ENCODE measurements around the gene PHKA1. TPM values are rescaled to one million over a fixed set of nuclear protein-coding genes. Genes with fewer than 3 reads are reported as not detected.
"Not testable (repeated sequence)": the region's sequence is repeated elsewhere in the genome, so short reads cannot be mapped to it uniquely, and the experiment has no call there.

The PHKA1 gene
- 15.5 and 17.2 TPM in 2 replicates for total RNA-seq (2021)
- Bru-seq, nascent RNA = percentile 60 among the genes with signal in this experiment
- percentile 54 among the genes with signal in this experiment for BruChase-seq, experiment 1, labeled RNA remaining after a 2-hour chase
- percentile 57 among the genes with signal in this experiment for BruChase-seq, experiment 2, labeled RNA remaining after a 6-hour chase
- long read RNA-seq, full-length matches to known transcripts = 9 of 18 reads
- long read RNA-seq, partial matches to known transcripts = 4 of 18 reads
- long read RNA-seq, other reads (novel, unspliced or antisense) = 5 of 18 reads

- H3F3A ChIP-seq (ENCODE audit: insufficient read depth, low read depth); H3K36me3 ChIP-seq (ENCODE audit: low read depth); H3K9me2 ChIP-seq (ENCODE audit: insufficient read depth); H3K4me1 ChIP-seq (replicated peaks; ENCODE audit: insufficient read depth); H4K20me1 ChIP-seq (ENCODE audit: insufficient read depth); H3K9me3 ChIP-seq (ENCODE audit: insufficient read depth, low read depth); H3K27me3 ChIP-seq (ENCODE audit: insufficient read depth, low read depth): not testable (repeated sequence)
- CTCF ChIA-PET = interaction anchor here (0.6 kb wide), 1 partner anchor 469 kb away, joined by 5 read pairs; no protein-coding TSS in a partner anchor
- Histone ChIP-seq H3K27ac (peak within 1 kb of the TSS; percentile 70), H2AFZ (peak within 1 kb of the TSS; percentile 88), H3K79me2 (ENCODE audit: low read depth) (peaks cover 10% of the 10 kb centered on the region), H3K4me2 (peak within 1 kb of the TSS; percentile 88), H3K4me3 (peak within 1 kb of the TSS; percentile 77)
- intact Hi-C loops (cut with micrococcal nuclease; ENCODE audit: unreplicated experiment) = loop anchor here (2.0 kb wide), 1 partner anchor 93 kb away; no protein-coding TSS in a partner anchor
- POLR2A ChIA-PET (ENCODE audit: unreplicated experiment) = interaction anchor here (0.7 kb wide), 1 partner anchor 30 kb away, joined by 4 read pairs; no protein-coding TSS in a partner anchor
- DNase-seq = peak; percentile 45 to 57
- TSS peak; percentile 40 for BruUV-seq (replicated peaks)
Measured at GRCh38 chrX:72713599-72714477, at the start of gene PHKA1. TSS of gene PHKA1 (minus strand) at chrX:72714306. CDS start at chrX:72713880, 426 bp downstream.

- H3F3A ChIP-seq (ENCODE audit: insufficient read depth, low read depth); H3K4me3 ChIP-seq; BruUV-seq (replicated peaks); H3K9me3 ChIP-seq (ENCODE audit: insufficient read depth, low read depth); H4K20me1 ChIP-seq (ENCODE audit: insufficient read depth); H3K9me2 ChIP-seq (ENCODE audit: insufficient read depth); DNase-seq; H3K27me3 ChIP-seq (ENCODE audit: insufficient read depth, low read depth); H3K4me1 ChIP-seq (replicated peaks; ENCODE audit: insufficient read depth); H3K79me2 ChIP-seq (ENCODE audit: low read depth); H3K27ac ChIP-seq; H3K4me2 ChIP-seq; H3K36me3 ChIP-seq (ENCODE audit: low read depth); POLR2A ChIA-PET (ENCODE audit: unreplicated experiment); intact Hi-C loops (cut with micrococcal nuclease; ENCODE audit: unreplicated experiment); H2AFZ ChIP-seq; CTCF ChIA-PET: not testable (repeated sequence)
Measured at GRCh38 chrX:72760454-72760853, 46.3 kb upstream of the PHKA1 start.

- H2AFZ ChIP-seq; H3F3A ChIP-seq (ENCODE audit: insufficient read depth, low read depth); H3K4me1 ChIP-seq (replicated peaks; ENCODE audit: insufficient read depth); intact Hi-C loops (cut with micrococcal nuclease; ENCODE audit: unreplicated experiment); H3K27ac ChIP-seq; H3K79me2 ChIP-seq (ENCODE audit: low read depth); H4K20me1 ChIP-seq (ENCODE audit: insufficient read depth); BruUV-seq (replicated peaks); H3K4me2 ChIP-seq; DNase-seq; H3K9me2 ChIP-seq (ENCODE audit: insufficient read depth); H3K27me3 ChIP-seq (ENCODE audit: insufficient read depth, low read depth); H3K4me3 ChIP-seq; H3K9me3 ChIP-seq (ENCODE audit: insufficient read depth, low read depth); H3K36me3 ChIP-seq (ENCODE audit: low read depth); CTCF ChIA-PET; POLR2A ChIA-PET (ENCODE audit: unreplicated experiment): not testable (repeated sequence)
Measured at GRCh38 chrX:72748545-72748944, 34.4 kb upstream of the PHKA1 start.

GRCh38 chrX:72745546-72745945, 31.4 kb upstream of the PHKA1 start:
- BruUV-seq (replicated peaks); H3K4me2 ChIP-seq; H3K4me3 ChIP-seq; H3K27me3 ChIP-seq (ENCODE audit: insufficient read depth, low read depth); H3K36me3 ChIP-seq (ENCODE audit: low read depth); H4K20me1 ChIP-seq (ENCODE audit: insufficient read depth); H3K27ac ChIP-seq; H3K9me3 ChIP-seq (ENCODE audit: insufficient read depth, low read depth); H3K9me2 ChIP-seq (ENCODE audit: insufficient read depth); H3K79me2 ChIP-seq (ENCODE audit: low read depth); H2AFZ ChIP-seq; POLR2A ChIA-PET (ENCODE audit: unreplicated experiment); intact Hi-C loops (cut with micrococcal nuclease; ENCODE audit: unreplicated experiment); H3F3A ChIP-seq (ENCODE audit: insufficient read depth, low read depth); CTCF ChIA-PET; H3K4me1 ChIP-seq (replicated peaks; ENCODE audit: insufficient read depth); DNase-seq: not testable (repeated sequence)

- Histone ChIP-seq H3K27ac (no peak overlapping the region), H2AFZ (no peak overlapping the region), H3K9me3 (ENCODE audit: insufficient read depth, low read depth) (no peaks in the 10 kb centered on the region), H3K9me2 (ENCODE audit: insufficient read depth) (no peaks in the 10 kb centered on the region), H3K4me1 (replicated peaks; ENCODE audit: insufficient read depth) (no peaks in the 10 kb centered on the region), H3K4me2 (no peak overlapping the region), H3F3A (ENCODE audit: insufficient read depth, low read depth) (no peaks in the 10 kb centered on the region), H3K27me3 (ENCODE audit: insufficient read depth, low read depth) (peaks cover 41% of the 10 kb centered on the region), H3K4me3 (no peak overlapping the region), H3K79me2 (ENCODE audit: low read depth) (no peaks in the 10 kb centered on the region), H4K20me1 (ENCODE audit: insufficient read depth) (no peaks in the 10 kb centered on the region), H3K36me3 (ENCODE audit: low read depth) (no peaks in the 10 kb centered on the region)
- DNase-seq = no peak
- ChIA-PET CTCF (no interaction called here), POLR2A (ENCODE audit: unreplicated experiment) (no interaction called here)
- intact Hi-C loops (cut with micrococcal nuclease; ENCODE audit: unreplicated experiment) = no loop called here
- TF ChIP-seq EZH2 (IDR thresholded peaks at IDR 0.05; ENCODE audit: low read depth) = no peak
- no peak for TF ChIP-seq CTCF (conservative IDR thresholded peaks at IDR 0.05)
- no TSS peak for BruUV-seq (replicated peaks)
Measured at GRCh38 chrX:72735561-72735960, 21.5 kb upstream of the PHKA1 start.

- POLR2A ChIA-PET (ENCODE audit: unreplicated experiment); H3K27ac ChIP-seq; H3K4me1 ChIP-seq (replicated peaks; ENCODE audit: insufficient read depth); H3K4me2 ChIP-seq; H3F3A ChIP-seq (ENCODE audit: insufficient read depth, low read depth); BruUV-seq (replicated peaks); H2AFZ ChIP-seq; H3K9me3 ChIP-seq (ENCODE audit: insufficient read depth, low read depth); DNase-seq; H3K9me2 ChIP-seq (ENCODE audit: insufficient read depth); H3K4me3 ChIP-seq; H3K36me3 ChIP-seq (ENCODE audit: low read depth); intact Hi-C loops (cut with micrococcal nuclease; ENCODE audit: unreplicated experiment); CTCF ChIA-PET; H4K20me1 ChIP-seq (ENCODE audit: insufficient read depth); H3K79me2 ChIP-seq (ENCODE audit: low read depth): not testable (repeated sequence)
- H3K27me3 ChIP-seq (ENCODE audit: insufficient read depth, low read depth) = peaks cover 38% of the 10 kb centered on the region
Measured at GRCh38 chrX:72733636-72734035, 19.5 kb upstream of the PHKA1 start.
